HG03280 (cell line): Measurements from ENCODE around the gene SAMHD1.
"Not testable (repeated sequence)": the region's sequence is repeated elsewhere in the genome, so short reads cannot be mapped to it uniquely, and the experiment has no call there.

Experiments
- ATAC-seq: cut with Tn5 transposase; IDR thresholded peaks from one replicate; pipeline ENCODE4 v1.9.1; 2021; ENCODE audit warnings: mild to moderate bottlenecking, moderate library complexity; ENCODE audit not compliant: unreplicated experiment

SAMHD1 gene

DNA sequence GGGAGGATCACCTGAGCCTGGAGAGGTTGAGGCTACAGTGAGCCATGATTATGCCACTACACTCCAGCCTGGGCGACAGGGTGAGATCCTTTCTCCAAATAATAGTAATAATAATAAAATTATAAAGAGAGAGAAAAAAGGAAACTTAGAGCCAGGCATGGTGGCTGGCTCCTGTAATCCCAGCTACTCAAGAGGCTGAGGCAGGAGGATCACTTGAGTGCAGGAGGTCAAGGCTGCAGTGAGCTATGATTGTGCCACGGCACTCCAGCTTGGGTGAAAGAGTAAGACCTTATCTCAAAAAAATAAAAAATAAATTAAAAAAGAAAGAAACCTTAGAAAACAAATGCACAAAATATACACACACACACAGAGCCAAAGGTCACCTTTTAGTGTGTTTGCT is 5.2 kb upstream of the SAMHD1 start:
- ATAC-seq: no peak

DNA sequence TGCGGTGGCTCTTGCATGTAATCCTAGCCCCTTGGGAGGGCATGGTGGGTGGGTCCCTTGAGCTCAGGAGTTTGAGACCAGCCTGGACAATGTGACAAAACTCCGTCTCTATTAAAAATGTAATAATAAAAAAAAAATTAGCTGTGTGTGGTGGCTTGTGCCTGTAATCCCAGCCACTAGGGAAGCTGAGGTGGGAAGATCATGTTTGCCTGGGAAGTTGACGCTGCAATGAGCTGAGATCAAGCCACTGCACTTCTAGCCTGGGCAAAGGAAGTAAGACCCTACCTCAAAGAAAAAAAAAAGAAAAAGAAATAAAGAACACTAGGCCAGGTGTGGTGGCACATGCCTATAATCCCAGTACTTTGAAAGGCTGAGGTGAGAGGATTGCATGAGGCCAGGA is 4.5 kb upstream of the SAMHD1 start:
- no peak for ATAC-seq

DNA sequence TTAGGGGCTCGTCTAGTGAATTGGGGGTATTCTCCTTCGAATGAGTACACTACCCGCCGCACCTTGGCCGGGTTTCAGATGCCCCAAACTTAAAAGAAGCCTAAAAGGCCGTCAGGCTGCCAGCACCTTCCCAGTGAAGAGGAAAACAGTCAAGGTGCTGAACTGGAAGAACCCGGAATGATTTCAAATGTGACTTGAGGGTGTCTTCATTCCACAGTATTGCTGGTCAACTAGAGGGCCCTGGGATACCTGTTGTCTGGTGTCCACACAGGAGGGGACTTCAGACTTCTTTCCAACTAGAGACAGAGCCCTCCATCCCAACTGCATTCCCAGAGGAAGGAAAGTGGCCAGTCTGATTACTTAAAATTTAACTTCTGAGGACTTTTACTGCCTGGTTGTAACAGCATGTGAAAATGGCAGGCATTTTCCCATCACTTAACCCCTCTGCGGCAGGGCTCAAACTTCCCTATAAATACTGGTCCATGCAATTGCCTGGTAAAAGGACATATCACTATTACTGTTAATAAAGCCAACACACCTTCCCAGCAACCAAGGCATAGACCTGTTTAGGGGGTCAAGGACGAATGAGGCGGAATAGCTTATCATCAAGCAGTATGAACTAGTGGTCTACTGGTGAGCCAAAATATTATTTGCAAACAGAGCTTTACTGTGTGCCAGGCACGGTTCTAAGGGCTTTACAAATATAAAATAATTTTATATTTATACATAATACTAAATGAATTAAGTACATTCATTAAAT is 651 bp upstream of the SAMHD1 start:
- no peak for ATAC-seq

DNA sequence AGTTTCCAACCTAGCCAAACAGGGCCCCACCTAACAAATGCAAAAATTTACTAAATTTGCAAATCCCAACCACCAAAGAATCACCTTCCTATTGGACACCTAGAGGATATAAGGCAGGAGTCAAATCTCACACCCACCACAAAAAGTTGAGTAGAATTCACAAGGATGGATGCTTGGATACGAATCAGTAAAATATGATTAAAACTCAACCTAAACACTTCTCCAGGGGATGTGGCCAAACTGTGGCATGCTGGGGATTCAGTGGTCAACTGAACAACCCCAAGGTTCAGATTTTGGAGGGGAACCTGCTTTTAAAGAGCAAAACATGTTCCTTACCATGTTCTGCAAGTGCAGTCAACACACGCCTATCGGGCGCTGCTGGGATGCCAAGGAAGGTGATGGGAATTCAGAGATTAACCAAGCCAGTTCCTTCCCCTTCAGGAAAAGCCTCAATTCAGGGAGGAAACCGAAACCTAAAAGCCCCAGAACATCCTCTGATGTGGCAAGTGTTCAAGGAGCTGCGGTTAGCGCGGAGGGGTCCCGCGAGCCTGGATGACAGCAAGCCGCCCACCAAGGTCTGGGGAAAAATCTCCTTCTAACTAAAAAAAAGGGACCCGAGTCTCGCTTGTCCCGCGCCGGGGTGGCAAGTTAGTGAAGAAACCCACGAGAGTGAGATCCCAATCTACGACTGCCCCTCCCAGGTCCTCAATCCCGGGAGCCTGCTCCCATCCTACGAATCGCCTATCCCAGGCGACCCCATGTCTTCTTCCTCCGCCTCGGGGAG is 902 bp downstream of the SAMHD1 start:
- no peak for ATAC-seq

DNA sequence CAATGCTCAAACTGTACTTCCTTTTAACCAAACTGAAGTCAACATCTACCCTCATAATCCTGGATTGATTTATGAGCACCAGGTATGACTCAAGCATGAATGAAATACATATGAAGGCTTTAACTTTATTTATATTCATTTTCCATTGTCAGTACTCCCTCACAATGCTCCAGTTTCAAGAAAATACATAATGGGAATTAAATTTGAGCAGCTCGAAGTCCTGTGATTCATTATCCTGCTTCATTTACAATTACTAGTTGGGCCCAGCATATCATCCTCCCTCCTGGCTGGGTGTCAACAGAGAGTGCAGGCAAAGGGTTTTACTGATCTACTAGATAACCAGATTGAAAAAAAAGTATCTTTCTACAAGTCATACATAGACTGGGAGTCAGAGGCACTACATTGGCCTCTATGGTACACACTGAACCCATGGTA is 10.1 kb downstream of the SAMHD1 start:
- no peak for ATAC-seq

DNA sequence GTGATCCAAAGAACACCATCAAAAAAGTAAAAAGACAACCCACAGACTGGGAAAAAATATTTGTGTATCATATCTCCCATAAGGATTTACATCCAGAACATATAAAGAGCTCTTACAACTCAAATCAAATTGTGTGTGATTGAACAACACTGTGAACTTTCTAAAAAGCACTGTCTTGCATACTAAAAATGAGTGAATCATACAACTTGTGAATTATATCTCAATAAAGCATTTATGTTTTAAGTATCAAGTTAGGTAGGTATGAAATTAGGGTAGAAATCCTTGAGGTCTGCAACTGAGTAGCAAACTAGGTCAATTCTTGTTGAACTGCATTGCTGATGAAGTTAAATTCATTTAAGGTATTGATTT is 14.1 kb downstream of the SAMHD1 start:
- ATAC-seq: no peak

DNA sequence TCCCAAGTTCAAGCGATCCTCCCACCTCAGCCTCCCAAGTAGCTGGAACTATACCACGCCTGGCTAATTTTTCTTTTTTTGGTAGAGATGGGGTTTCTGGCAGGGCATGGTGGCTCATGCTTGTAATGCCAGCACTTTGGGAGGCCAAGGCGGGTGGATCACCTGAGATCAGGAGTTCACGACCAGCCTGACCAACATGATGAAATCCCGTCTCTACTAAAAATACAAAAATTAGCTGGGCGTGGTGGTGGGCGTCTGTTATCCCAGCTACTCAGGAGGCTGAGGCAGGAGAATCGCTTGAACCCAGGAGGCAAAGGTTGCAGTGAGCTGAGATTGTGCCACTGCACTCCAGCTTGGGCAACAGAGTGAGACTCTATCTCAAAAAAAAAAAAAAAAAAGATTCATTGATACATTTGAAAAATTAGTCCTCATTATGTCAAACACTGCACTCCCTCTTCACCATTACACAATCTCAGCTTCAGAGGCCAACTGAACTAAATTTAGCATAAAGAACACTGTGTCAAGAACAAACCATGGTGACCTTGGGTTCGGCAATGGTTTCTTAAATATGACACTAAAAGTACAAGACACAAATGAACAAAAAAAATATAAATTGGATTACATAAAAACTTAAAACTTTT is 14.6 kb downstream of the SAMHD1 start:
- not testable (repeated sequence) for ATAC-seq

DNA sequence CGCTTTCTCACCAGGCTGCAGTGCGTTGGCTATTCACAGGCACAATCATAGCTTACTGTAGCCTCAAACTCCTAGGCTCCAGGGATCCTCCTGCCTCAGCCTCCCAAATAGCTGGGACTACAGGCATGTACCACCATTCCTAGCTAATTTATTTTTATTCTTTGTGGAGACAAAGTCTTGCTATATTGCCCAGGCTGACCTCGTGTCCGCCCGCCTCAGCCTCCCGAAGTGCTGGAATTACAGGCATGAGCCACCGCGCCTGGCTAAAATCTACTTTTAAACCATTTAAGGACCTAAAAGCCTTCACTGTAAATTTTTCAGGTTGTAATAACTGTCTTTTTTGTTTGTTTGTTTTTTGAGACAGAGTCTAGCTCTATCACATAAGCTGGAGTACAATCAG is 15.2 kb downstream of the SAMHD1 start:
- ATAC-seq: no peak

DNA sequence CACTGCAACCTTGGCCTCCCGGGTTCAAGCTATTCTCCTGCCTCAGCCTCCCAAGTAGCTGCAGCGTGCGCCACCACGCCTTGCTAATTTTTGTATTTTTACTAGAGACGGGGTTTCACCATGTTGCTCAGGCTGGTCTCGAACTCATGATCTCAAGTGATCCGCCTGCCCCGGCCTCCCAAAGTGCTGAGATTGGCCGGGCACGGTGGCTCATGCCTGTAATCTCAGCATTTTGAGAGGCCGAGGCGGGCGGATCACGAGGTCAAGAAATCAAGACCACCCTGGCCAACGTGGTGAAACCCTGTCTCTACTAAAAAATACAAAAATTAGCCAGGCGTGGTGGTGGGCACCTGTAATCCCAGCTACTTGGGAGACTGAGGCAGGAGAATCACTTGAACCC is 17.9 kb downstream of the SAMHD1 start:
- not testable (repeated sequence) for ATAC-seq

DNA sequence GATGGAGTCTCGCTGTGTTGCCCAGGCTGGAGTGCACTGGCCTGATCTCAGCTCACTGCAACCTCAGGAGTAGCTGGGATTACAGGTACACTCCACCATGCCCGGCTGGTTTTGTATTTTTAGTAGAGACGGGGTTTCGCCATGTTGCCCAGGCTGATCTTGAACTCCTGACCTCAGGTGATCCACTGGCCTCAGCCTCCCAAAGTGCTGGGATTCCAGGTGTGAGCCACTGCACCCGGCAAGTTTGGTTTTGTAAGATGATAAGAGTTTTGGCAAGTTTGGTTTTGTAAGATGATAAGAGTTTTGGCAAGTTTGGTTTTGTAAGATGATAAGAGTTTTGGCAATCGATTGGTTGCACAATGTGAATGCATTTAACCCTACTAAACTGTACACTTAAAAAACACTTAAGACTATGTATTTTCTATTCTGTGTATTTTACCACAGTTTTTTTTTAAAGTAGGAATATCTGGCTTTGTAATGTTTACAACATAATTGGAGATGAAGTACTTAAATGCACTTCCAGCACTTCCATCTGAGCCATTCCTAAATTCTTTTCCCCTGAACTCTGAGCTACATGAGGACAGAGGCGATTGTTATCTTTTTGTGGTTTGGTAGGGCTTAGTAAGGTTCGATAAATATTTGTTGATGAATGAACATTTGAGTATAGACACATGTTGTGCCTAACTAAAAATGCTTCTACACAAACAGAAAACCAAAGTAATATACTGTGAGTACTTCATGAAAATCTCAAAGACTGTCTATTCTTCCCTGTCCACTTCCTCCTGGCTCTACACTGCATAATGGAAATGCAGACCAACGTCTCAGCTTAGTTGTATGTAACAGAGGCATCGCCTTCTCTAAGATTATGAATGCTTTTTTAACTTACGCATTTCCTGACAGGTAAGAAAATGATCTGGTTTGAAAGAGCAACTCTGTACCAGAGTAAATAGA is 18.8 kb downstream of the SAMHD1 start:
- no peak for ATAC-seq

DNA sequence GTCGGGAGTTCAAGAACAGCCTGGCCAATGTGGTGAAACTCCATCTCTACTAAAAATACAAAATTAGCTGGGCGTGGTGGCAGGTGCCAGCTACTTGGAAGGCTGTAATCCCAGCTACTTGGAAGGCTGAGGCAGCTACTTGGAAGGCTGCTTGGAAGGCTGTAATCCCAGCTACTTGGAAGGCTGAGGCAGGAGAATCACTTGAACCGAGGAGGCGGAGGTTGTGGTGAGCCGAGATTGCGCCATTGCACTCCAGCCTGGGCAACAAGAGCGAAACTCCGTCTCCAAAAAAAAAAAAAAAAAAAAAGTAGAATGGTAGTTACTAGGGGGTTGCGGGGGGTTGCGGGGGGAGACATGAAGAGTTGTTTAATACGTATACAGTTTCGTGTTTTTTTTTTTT is 19.4 kb downstream of the SAMHD1 start:
- not testable (repeated sequence) for ATAC-seq

DNA sequence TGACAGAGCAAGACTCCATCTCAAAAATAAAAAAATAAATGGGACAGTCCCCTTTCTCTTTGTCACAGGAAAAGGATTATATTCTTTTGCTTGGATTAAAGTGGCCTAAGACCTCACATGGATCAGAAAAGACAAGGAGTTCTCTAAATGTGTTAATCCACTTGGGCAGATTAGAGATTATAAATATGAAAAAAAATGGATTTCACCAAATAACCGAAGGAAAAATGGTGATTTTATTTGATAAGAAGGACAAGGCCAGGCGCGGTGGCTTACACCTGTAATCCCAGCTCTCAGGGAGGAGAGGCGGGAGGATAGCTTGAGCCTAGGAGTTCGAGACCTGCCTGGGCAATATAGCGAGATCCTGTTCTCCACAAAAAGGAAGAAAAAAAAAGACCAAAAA is 21.8 kb downstream of the SAMHD1 start:
- no peak for ATAC-seq

DNA sequence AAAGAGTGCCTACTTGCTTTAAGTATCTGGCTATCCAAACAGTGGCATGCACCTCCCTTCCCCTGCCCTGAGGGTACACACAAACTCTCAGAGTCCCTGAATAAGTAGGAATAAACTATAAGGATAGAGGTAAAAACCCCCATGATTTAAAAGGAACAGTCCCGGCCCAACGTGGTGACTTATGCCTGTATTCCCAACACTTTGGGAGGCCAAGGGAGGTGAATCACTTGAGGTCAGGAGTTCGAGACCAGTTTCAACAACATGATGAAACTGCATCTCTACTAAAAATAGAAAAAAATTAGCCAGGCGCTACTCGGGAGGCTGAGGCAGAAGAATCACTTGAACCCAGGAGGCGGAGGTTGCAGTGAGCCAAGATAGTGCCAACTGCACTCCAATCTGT is 22.2 kb downstream of the SAMHD1 start:
- ATAC-seq: no peak

DNA sequence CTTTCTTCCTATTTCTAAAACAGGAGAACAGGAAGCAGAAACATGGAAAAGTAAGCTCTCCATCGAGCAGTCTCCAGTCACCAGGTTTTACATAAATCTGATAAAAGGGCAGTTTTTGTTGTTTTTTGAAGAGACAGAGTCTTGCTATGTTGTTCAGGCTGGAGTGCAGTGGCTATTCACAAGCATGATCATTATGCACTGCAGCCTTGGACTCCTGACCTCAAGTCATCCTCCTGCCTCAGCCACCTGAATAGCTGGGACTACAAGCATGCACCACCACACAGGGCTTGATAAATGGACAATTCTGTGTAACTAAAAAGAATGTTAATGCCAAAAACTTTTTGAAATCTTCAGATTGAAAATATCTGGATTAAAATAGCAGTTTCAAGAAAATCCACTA is 23.8 kb downstream of the SAMHD1 start:
- ATAC-seq: no peak

DNA sequence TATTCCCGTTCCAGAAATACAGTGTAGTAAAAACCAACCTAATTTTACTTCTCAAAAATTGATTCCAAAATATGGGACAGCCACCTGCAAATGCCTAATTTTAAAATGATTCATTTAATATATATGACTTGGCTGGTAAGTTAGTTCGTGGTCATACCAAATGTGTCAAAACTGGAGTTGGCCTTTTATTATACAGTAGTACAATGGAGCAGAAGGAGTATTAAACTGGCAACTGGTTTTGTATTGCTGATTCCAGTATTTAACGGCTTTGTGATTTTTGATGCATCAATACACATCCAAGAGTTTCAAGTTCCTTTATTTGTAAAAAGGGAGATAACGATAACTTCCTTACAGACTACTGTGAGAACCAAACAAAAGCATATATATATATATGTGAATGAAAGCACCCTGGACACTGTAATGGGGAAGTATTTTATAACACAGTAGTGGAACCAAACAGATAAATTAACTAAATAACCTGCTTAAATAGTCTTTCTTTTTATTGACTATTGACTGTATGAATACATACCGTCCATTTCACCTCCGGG is 24.8 kb downstream of the SAMHD1 start:
- no peak for ATAC-seq

DNA sequence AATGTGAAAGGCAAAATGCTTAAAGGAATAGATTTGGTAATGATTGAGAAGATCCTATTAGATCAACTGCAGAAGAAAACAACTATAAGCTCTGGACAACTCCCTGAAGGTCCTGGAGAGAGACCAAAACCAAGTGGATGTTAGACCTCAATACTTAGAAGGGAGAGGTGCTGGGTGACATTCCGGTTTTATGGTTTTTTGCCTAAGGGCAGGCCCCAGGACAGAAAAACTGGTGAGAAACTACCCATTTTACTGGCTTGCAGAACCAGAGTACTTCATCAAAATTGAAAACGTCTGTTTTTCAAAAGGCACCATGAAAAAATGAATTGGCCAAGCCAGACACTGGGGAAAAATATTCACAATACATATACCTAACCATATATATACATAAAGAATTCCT is 26.3 kb downstream of the SAMHD1 start:
- no peak for ATAC-seq

DNA sequence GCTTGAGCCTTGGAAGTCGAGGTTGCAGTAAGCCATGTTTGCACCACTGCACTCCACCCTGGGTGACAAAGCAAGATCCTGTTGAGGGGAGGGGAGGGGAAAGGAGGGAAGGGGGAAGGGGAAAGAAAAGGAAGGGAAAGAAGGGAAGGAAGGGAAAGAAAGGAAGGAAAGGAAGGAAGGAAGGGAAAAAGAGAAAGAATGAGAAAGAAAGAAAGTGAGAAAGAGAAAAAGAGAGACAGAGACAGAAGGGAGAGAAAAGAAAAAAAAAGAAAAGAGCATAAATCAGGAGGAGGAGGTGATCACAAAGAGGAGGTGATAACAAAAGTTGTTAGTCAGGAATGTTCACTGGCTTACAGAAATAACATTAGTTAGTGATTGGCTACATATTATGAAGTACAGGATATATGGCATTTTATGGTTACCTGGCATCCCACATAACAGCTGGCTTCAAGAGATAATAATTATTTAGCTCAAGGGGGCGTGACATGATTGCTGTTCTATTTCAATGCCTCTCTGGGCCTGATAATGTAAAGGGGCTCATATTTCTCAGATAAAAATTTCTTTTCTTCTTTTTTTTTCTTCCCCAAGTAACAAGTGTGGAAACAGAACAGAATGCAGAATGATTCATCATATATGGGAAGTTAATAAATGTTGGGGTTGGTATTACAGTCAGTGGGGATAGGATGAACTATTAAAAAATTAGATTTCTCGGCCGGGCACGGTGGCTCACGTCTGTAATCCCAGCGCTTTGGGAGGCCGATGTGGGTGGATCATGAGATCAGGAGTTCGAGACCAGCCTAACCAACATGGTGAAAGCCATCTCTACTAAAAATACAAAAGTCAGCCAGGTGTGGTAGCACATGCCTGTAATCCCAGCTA is 27.1 kb downstream of the SAMHD1 start:
- no peak for ATAC-seq

DNA sequence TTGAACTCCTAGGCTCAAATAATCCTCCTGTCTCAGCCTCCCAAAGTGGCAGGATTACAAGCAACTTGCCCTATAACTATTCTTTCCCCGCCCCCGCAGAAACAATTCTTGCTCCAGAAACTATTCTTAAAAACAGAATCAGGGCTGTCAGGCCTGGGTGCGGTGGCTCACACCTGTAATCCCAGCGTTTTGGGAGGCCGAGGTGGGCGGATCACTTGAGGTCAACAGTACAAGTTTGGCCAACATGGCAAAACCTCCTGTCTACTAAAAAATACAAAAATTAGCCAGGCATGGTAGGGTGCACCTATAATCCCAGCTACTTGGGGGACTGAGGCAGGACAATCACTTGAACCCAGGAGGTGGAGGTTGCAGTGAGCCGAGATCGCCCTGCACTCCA is 31.2 kb downstream of the SAMHD1 start:
- ATAC-seq: no peak

DNA sequence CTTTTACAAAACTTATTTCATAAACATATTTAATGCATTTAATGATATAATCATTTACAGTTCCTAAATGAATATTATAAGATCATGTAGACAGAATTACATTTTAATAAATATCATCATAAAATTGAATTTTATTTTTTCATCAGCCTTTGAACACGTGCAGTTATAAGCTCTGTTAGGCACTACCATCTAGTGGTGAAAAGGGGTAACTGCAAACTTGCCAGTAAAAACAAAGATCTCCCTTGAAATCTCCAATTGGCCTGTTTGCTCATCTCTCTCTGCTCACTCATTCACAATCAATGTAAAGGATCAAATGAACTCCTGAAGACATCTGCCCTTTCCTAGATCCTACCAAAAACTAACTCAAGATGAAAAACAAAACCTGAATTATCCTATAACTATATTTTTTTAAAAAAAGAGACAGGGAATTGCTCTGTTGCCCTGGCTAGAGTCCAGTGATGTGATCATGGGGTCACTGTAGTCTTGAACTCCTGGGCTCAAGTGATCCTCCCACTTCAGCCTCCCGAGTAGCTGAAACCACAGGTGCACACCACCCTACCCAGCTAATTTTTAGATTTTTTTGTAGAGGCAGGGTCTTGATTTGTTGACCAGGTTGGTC is 31.7 kb downstream of the SAMHD1 start:
- ATAC-seq: no peak
